Mucosa of gallbladder (tissue), 1 donor: Measurements from ENCODE around the gene FKBP10. TPM values are rescaled to one million over a fixed set of nuclear protein-coding genes. Genes with fewer than 3 reads are reported as not detected.

Source experiments
- total RNA-seq: library from RNA; stranded (reverse); gene quantifications from one replicate; pipeline ENCODE4 v1.2.1, GENCODE V29; 2021
- donor health status: DM: no; HTN: no; CAD: no.

The FKBP10 gene
- total RNA-seq, 1 donor from 2014 or later = 59.2 TPM

Other genes with a start within 250 kb of the FKBP10 start
- not detected for gene KRT9, start 240.9 kb upstream of the FKBP10 start, total RNA-seq
- 0.20 TPM for gene KRT14, start 226.1 kb upstream of the FKBP10 start, total RNA-seq
- gene KRT16, start 200.2 kb upstream of the FKBP10 start, total RNA-seq = not detected
- gene KRT17, start 188.4 kb upstream of the FKBP10 start, total RNA-seq = not detected
- 723 TPM for gene EIF1, start 124.1 kb upstream of the FKBP10 start, total RNA-seq
- gene GAST, start 100.7 kb upstream of the FKBP10 start, total RNA-seq = not detected
- 1.9 TPM for gene HAP1, start 78.4 kb upstream of the FKBP10 start, total RNA-seq
- 201 TPM for gene JUP, start 26.3 kb upstream of the FKBP10 start, total RNA-seq
- gene P3H4, start 1.1 kb upstream of the FKBP10 start, total RNA-seq = 24.1 TPM
- gene NT5C3B, start 23.2 kb downstream of the FKBP10 start, total RNA-seq = 39.6 TPM
- gene KLHL10, start 24.8 kb downstream of the FKBP10 start, total RNA-seq = 0.29 TPM
- 14.0 TPM for gene KLHL11, start 52.4 kb downstream of the FKBP10 start, total RNA-seq
- 127 TPM for gene ACLY, start 105.9 kb downstream of the FKBP10 start, total RNA-seq
- 1.6 TPM for gene ODAD4, start 117.6 kb downstream of the FKBP10 start, total RNA-seq
- 65.9 TPM for gene CNP, start 153.8 kb downstream of the FKBP10 start, total RNA-seq
- 69.8 TPM for gene DNAJC7, start 204.4 kb downstream of the FKBP10 start, total RNA-seq
- gene NKIRAS2, start 207.1 kb downstream of the FKBP10 start, total RNA-seq = 31.1 TPM
- 1.6 TPM for gene C17orf113, start 237.6 kb downstream of the FKBP10 start, total RNA-seq